ENCODE measurements around the gene ZDHHC22. TPM values are rescaled to one million over a fixed set of nuclear protein-coding genes. Genes with fewer than 3 reads are reported as not detected.

ZDHHC22 gene
- polyA plus RNA-seq, 1 of the 3 experiments (the other 2 are of a cell fraction) = not detected

- TF ChIP-seq IRF3 (IDR thresholded peaks at IDR 0.05; ENCODE audit: low read depth, low read length) (no peak), TAF1 (IDR thresholded peaks at IDR 0.05; ENCODE audit: borderline replicate concordance, low read depth, low read length) (no peak), PBX3 (IDR thresholded peaks at IDR 0.05) (no peak), TCF12 (IDR thresholded peaks at IDR 0.05) (no peak), JUND (IDR thresholded peaks at IDR 0.05) (no peak), MXI1 (IDR thresholded peaks at IDR 0.05; ENCODE audit: low read depth, low read length) (no peak), CHD2 (IDR thresholded peaks at IDR 0.05; ENCODE audit: low read length, partially characterized antibody) (no peak), ELF1 (IDR thresholded peaks at IDR 0.05) (no peak), RAD21 (IDR thresholded peaks at IDR 0.05; ENCODE audit: low read length) (no peak), SMC3 (IDR thresholded peaks at IDR 0.05; ENCODE audit: low read depth, low read length) (no peak), EP300 (IDR thresholded peaks at IDR 0.05; ENCODE audit: borderline replicate concordance in 1 of 2, low read depth in 1 of 2, low read length in 1 of 2) (no peak)
- H3K9me2 ChIP-seq = no peaks in the 10 kb centered on the region
- no peak overlapping the region for H3K4me2 ChIP-seq
- H3K27ac ChIP-seq (ENCODE audit: low read depth in 2 of 2, low read length in 1 of 2) = no peak overlapping the region
- H3K79me2 ChIP-seq (ENCODE audit: insufficient read depth) = no peaks in the 10 kb centered on the region
- H3K9me3 ChIP-seq = no peaks in the 10 kb centered on the region
- H3K4me3 ChIP-seq (ENCODE audit: low read depth in 2 of 2, low read length in 1 of 2) = no peak overlapping the region
- 93% methylated on average over 6 of the region's 6 CpGs for WGBS (ENCODE audit: low lambda C conversion rate)
- H3K36me3 ChIP-seq (replicated peaks in 1 of 2; ENCODE audit: control insufficient read depth in 1 of 2, insufficient read depth in 2 of 2, low read length in 1 of 2) = peaks cover 66 to 81% of the 10 kb centered on the region in 2 experiments
- no peaks in the 10 kb centered on the region; a peak in 1 of 4 replicates for H3K4me1 ChIP-seq (ENCODE audit: control insufficient read depth in 1 of 2, insufficient read depth in 2 of 2, low read depth in 1 of 2, low read length in 1 of 2)
- no peaks in the 10 kb centered on the region for H4K20me1 ChIP-seq (ENCODE audit: insufficient read depth)
- H3K9ac ChIP-seq = no peak overlapping the region
- H2AFZ ChIP-seq (ENCODE audit: low read depth) = no peak overlapping the region
- ChIA-PET CTCF (interaction anchor here (1.3 to 4.6 kb wide), 7 partner anchors 9 to 206 kb away, joined by 3 to 24 read pairs (median 4); no protein-coding TSS in a partner anchor), POLR2A (interaction anchor here (1.4 kb wide), 1 partner anchor 14 kb away, joined by 4 read pairs; no protein-coding TSS in a partner anchor)
- no peak for DNase-seq
- no peaks in the 10 kb centered on the region for H3K27me3 ChIP-seq (ENCODE audit: insufficient read depth)
- H3F3A ChIP-seq (replicated peaks; ENCODE audit: insufficient read depth) = no peaks in the 10 kb centered on the region
Observed at GRCh38 chr14:77109656-77110055, 31.9 kb downstream of the ZDHHC22 start.

- H4K20me1 ChIP-seq (ENCODE audit: insufficient read depth) = no peaks in the 10 kb centered on the region
- 97% methylated on average over 2 of the region's 2 CpGs for WGBS (ENCODE audit: low lambda C conversion rate)
- no peaks in the 10 kb centered on the region for H3F3A ChIP-seq (replicated peaks; ENCODE audit: insufficient read depth)
- peaks cover 0 to 2% of the 10 kb centered on the region in 2 experiments; a peak in 1 of 4 replicates for H3K4me1 ChIP-seq (ENCODE audit: control insufficient read depth in 1 of 2, insufficient read depth in 2 of 2, low read depth in 1 of 2, low read length in 1 of 2)
- H2AFZ ChIP-seq (ENCODE audit: low read depth) = no peak overlapping the region
- no peak overlapping the region for H3K4me3 ChIP-seq (ENCODE audit: low read depth in 2 of 2, low read length in 1 of 2)
- CTCF ChIA-PET = interaction anchor here (0.7 to 4.6 kb wide), 9 partner anchors 8 to 207 kb away, joined by 3 to 24 read pairs (median 3); partner anchors contain the start of gene ZDHHC22
- no peak overlapping the region for H3K9ac ChIP-seq
- peaks cover 60 to 72% of the 10 kb centered on the region in 2 experiments for H3K36me3 ChIP-seq (replicated peaks in 1 of 2; ENCODE audit: control insufficient read depth in 1 of 2, insufficient read depth in 2 of 2, low read length in 1 of 2)
- no peaks in the 10 kb centered on the region for H3K9me3 ChIP-seq
- POLR2A ChIA-PET = interaction anchor here (1.4 kb wide), 1 partner anchor 15 kb away, joined by 4 read pairs; no protein-coding TSS in a partner anchor
- H3K27me3 ChIP-seq (ENCODE audit: insufficient read depth) = no peaks in the 10 kb centered on the region
- no peak overlapping the region for H3K27ac ChIP-seq (ENCODE audit: low read depth in 2 of 2, low read length in 1 of 2)
- H3K79me2 ChIP-seq (ENCODE audit: insufficient read depth) = 0 out of 2 replicates have a peak, but pooled peaks cover 3% of the 10 kb centered on the region
- TF ChIP-seq TAF1 (IDR thresholded peaks at IDR 0.05; ENCODE audit: borderline replicate concordance, low read depth, low read length) = no peak
- no peak for TF ChIP-seq USF2 (IDR thresholded peaks at IDR 0.05; ENCODE audit: borderline replicate concordance, low read depth, low read length)
- no peak for TF ChIP-seq RAD21 (IDR thresholded peaks at IDR 0.05; ENCODE audit: low read length)
- TF ChIP-seq FOXJ3 (CRISPR knock-in tag; IDR thresholded peaks at IDR 0.05) = no peak
- no peak for TF ChIP-seq EP300 (IDR thresholded peaks at IDR 0.05; ENCODE audit: borderline replicate concordance in 1 of 2, low read depth in 1 of 2, low read length in 1 of 2)
- no peak for TF ChIP-seq POLR2AphosphoS5 (IDR thresholded peaks at IDR 0.05; ENCODE audit: low read depth, low read length)
- TF ChIP-seq PBX3 (IDR thresholded peaks at IDR 0.05) = no peak
- no peak for TF ChIP-seq CTCF (IDR thresholded peaks at IDR 0.05)
- TF ChIP-seq RCOR1 (IDR thresholded peaks at IDR 0.05; ENCODE audit: low read length) = no peak
- no peak for TF ChIP-seq USF1 (IDR thresholded peaks at IDR 0.05; ENCODE audit: borderline replicate concordance, low read depth)
- no peak for TF ChIP-seq CHD2 (IDR thresholded peaks at IDR 0.05; ENCODE audit: low read length, partially characterized antibody)
- TF ChIP-seq MEF2A (IDR thresholded peaks at IDR 0.05; ENCODE audit: borderline replicate concordance, low read depth) = no peak
- H3K4me2 ChIP-seq = no peak overlapping the region
- DNase-seq = no peak
- no peaks in the 10 kb centered on the region for H3K9me2 ChIP-seq
Observed at GRCh38 chr14:77108753-77109152, 32.8 kb downstream of the ZDHHC22 start.

Measured in SK-N-SH (cell line).